GM21390 (cell line): ENCODE measurements around the gene KDSR.

Experiments used
- ATAC-seq: cut with Tn5 transposase; IDR thresholded peaks from one replicate; pipeline ENCODE4 v1.9.1; 2021; ENCODE audit not compliant: unreplicated experiment

KDSR gene

DNA sequence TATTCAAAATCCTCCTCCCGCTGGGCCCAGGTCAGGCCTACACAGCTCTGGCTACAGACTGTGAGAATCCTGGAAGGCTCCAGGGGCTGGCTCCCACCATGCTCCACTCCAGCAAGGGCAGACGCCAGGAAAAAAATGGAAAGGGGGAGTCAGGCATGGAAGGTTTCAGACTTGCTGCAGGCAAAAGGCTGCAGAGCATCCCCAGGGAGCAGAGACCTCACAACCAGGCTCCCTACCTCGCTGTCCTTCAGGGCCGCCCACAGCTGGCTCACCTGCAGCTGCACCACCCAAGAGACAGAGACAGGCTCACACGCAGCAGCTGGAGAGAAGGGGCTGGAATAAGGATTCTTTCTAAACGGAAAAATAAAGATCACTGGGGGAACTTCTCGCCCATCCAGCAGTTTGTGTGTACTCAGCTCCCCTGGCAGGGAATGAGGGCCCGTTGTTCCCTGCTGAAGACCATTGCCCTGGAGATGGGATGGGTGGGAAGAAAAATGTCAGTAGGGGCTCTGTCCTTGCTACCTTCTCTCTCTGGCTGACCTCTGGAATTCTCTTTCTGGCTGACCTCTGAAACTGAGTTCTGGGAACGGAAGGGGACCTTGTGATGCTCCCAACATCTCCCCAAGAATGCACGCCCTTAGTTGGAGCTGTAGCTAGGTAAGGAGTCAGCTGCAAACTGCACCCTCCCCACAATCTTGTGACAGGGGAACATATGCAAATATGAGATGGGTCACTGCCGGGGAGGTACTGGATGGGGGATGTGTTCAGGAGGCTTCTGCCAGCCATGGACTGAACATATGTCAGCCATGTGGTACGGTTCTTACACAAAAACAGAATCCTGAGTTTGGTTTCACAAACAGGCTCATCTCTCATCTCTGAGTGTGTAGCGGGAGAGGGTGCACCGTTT, 81.9 kb downstream of the KDSR start:
- ATAC-seq = peak; percentile 92

- no peak for ATAC-seq
Observed at GRCh38 chr18:63284173-63284799, 82.7 kb downstream of the KDSR start.

DNA sequence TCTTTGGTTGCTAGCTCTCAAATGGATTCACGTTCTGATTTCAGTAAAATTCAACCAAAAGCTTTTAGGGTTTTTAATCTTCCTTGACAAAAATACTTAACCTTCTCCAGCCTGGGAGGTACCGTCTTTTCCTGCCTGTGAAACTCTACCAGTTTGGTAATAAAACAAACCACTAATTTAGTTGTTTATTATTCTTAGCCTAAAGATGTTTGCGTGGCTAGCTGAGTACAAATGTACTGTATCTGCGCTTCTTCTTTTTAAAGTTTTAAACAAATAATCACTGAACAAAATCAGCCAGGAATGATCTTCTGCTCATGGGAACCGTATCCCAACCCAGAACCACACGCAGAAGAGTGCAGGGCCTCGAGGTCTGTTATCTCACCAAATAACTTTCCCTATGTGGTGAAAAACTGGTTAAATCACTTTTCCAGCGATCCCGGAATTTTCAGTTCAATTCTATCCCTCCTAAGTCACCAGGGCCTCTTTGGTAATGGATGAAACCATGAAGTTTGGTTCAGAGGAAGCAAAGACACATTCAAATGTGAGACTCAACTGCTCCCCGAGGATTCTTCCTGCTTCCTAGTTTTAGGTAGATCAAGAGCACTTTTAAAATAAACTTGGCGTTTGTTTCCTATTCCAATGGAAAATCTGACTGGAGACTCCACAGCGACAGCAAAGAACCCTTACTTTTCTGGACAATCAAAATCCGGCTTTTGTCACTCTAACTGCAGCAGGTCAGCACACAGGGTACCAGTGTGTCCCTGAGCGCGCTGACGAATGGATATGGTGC, 83.5 kb downstream of the KDSR start:
- no peak for ATAC-seq

- no peak for ATAC-seq
Observed at GRCh38 chr18:63282793-63283192, 84.2 kb downstream of the KDSR start.
